Endothelial cell of umbilical vein (primary cell): ENCODE results near the gene ATP6V1F. TPM values are rescaled to one million over a fixed set of nuclear protein-coding genes. Genes with fewer than 3 reads are reported as not detected.

ENCODE experiments used
- BruUV-seq: library from RNA; stranded (reverse); fragments of 400-500 nt; replicated peaks from 2 replicates; lab custom pipeline; 2021; lab: Mats Ljungman, UMichigan
- CTCF ChIA-PET: fragments of 300-600, 350-600 bp; sonication (Branson Sonifier 250); formaldehyde crosslinking; loops from one replicate; lab custom pipeline; 2021; ENCODE audit warnings: antibody characterized with exemption, inconsistent platforms; lab: Charles Lee
- POLR2A ChIA-PET: fragments of 300-600, 350-600 bp; sonication (Branson Sonifier 250); formaldehyde crosslinking; loops from one replicate; lab custom pipeline; 2021; ENCODE audit warnings: antibody characterized with exemption, inconsistent platforms; lab: Charles Lee
- DNase-seq: peaks from one replicate; pipeline ENCODE4 v3.0.0-alpha.2; 2011; ENCODE audit warnings: low read depth, low spot score
- FAIRE-seq: peaks from 2 replicates; lab custom pipeline; 2011; peaks lifted over from hg19 to GRCh38; lab: Jason Lieb, UNC
- H2AFZ ChIP-seq: 2 replicates; pipeline ENCODE4 v1.6.0; 2012; ENCODE audit warnings: low read depth, low read length, control low read depth, inconsistent platforms
- H3K27ac ChIP-seq: 2 replicates; pipeline ENCODE4 v1.5.1; 2011; ENCODE audit warnings: low read depth, mild to moderate bottlenecking, control low read depth, low read length, moderate library complexity; ENCODE audit not compliant: insufficient read depth
- H3K27me3 ChIP-seq, 2 experiments: 2 replicates each; pipeline versions ENCODE4 v1.6.0 to v1.6.1; 2011; ENCODE audit warnings: low read length in 2 of 2, mixed read lengths in 1 of 2; ENCODE audit not compliant: control insufficient read depth in 2 of 2, insufficient read depth in 2 of 2
- H3K36me3 ChIP-seq, 2 experiments: 2 replicates in 1 of 2; 3 replicates in 1 of 2; pipeline ENCODE4 v1.5.1; 2011; ENCODE audit warnings: low read length in 2 of 2, mild to moderate bottlenecking in 1 of 2, moderate library complexity in 1 of 2; ENCODE audit not compliant: control insufficient read depth in 2 of 2, insufficient read depth in 2 of 2; ENCODE audit errors: extremely low read depth in 1 of 2
- H3K4me1 ChIP-seq: 3 replicates; pipeline ENCODE4 v1.5.1; 2011; ENCODE audit warnings: mild to moderate bottlenecking, low read length; ENCODE audit not compliant: control insufficient read depth, insufficient read depth; ENCODE audit errors: extremely low read depth
- H3K4me2 ChIP-seq: 2 replicates; pipeline ENCODE4 v1.6.1; 2011; ENCODE audit warnings: low read length, control low read depth, mixed read lengths; ENCODE audit not compliant: insufficient read depth
- H3K4me3 ChIP-seq, 3 experiments: fragments of 200-600 bp in 1 of 3; sonication (generic), shearing (Covaris generic) in 1 of 3; replicated peaks in 1 of 3; 2 replicates each; pipeline ENCODE4 v1.5.1; 2011 to 2016; ENCODE audit warnings: control low read depth in 3 of 3, low read length in 3 of 3, mild to moderate bottlenecking in 2 of 3, inconsistent platforms in 1 of 3, low read depth in 1 of 3, moderate library complexity in 1 of 3; ENCODE audit not compliant: insufficient read depth in 1 of 3
- H3K79me2 ChIP-seq: 2 replicates; pipeline ENCODE4 v1.6.0; 2012; ENCODE audit warnings: low read length, inconsistent platforms; ENCODE audit not compliant: control insufficient read depth, insufficient read depth
- H3K9ac ChIP-seq: replicated peaks from 2 replicates; pipeline ENCODE3; 2011; ENCODE audit warnings: low read length, control low read depth; ENCODE audit not compliant: insufficient read depth; ENCODE audit errors: extremely low read depth
- H3K9me1 ChIP-seq: replicated peaks from 3 replicates; pipeline ENCODE4 v1.6.0; 2011; ENCODE audit warnings: mild to moderate bottlenecking, low read length; ENCODE audit not compliant: control insufficient read depth, insufficient read depth; ENCODE audit errors: extremely low read depth
- H3K9me3 ChIP-seq: replicated peaks from 2 replicates; pipeline ENCODE4 v1.5.1; 2012; ENCODE audit warnings: low read length, inconsistent platforms; ENCODE audit not compliant: control insufficient read depth, insufficient read depth
- H4K20me1 ChIP-seq: replicated peaks from 2 replicates; pipeline ENCODE3; 2011; ENCODE audit warnings: mild to moderate bottlenecking, low read length; ENCODE audit not compliant: control insufficient read depth, insufficient read depth; ENCODE audit errors: extremely low read depth
- EZH2 ChIP-seq: IDR thresholded peaks from 2 replicates; pipeline ENCODE4 v1.6.1; 2012; ENCODE audit warnings: borderline replicate concordance, low read depth, mild to moderate bottlenecking, moderate library complexity, low read length, inconsistent platforms; ENCODE audit not compliant: severe bottlenecking
- FOS ChIP-seq: IDR thresholded peaks from 2 replicates; pipeline ENCODE4 v1.6.1; 2011; ENCODE audit warnings: mild to moderate bottlenecking, low read length, moderate library complexity, borderline replicate concordance; ENCODE audit not compliant: insufficient read depth
- MYC ChIP-seq: IDR thresholded peaks from one replicate; pipeline ENCODE4 v1.6.1; 2011; ENCODE audit warnings: mild to moderate bottlenecking, low read depth, low read length
- dilution Hi-C: fragments of 300-500 bp; cut with MboI; formaldehyde crosslinking; loops from one replicate; pipeline ENCODE4 v1.15.0; 2019; ENCODE audit warnings: low sequenced_read_pairs; ENCODE audit not compliant: extremely low pct_ligation_motif_present
- intact Hi-C: fragments of 100-400 bp; cut with micrococcal nuclease; formaldehyde crosslinking; loops from one replicate; pipeline ENCODE4 v1.10.0; 2022
- polyA plus RNA-seq, 4 experiments: library from polyadenylated mRNA; depleted of rRNA in 3 of 4; stranded (reverse) in 3 of 4; unstranded in 1 of 4; fragments of >200 nt; gene quantifications; 2 replicates each; pipeline versions ENCODE4 v1.2.1 to v1.2.3, GENCODE V29; 2011 to 2012; ENCODE audit warnings: missing spikeins in 1 of 4
- total RNA-seq: library from RNA; stranded (reverse); gene quantifications from 2 replicates; pipeline ENCODE4 v1.2.3, GENCODE V29; 2021

Gene ATP6V1F
- total and polyA plus RNA-seq, 2 donors (not counting 3 experiments of a cell fraction or from before 2014, with no cell fraction given), result 156 to 360 TPM

GRCh38 chr7:128827248-128827958 is 35.3 kb upstream of the ATP6V1F start:
- Histone ChIP-seq H3K4me2 (no peak overlapping the region), H3K9ac (no peak overlapping the region), H3K9me3 (no peaks in the 10 kb centered on the region), H2AFZ (no peak overlapping the region), H3K27ac (no peak overlapping the region), H3K27me3 (peaks cover 1 to 2% of the 10 kb centered on the region in 2 experiments), H3K9me1 (no peaks in the 10 kb centered on the region), H3K36me3 (no peaks in the 10 kb centered on the region), H3K4me3 (no peak overlapping the region), H3K4me1 (peaks cover 27% of the 10 kb centered on the region), H3K79me2 (peaks cover 20% of the 10 kb centered on the region), H4K20me1 (no peaks in the 10 kb centered on the region)
- intact Hi-C loops, result loop anchor here (5.0 kb wide), 1 partner anchor 1315 kb away; no protein-coding TSS in a partner anchor
- dilution Hi-C loops, result no loop called here
- ChIA-PET POLR2A (no interaction called here), CTCF (interaction anchor here (1.4 to 3.0 kb wide), 3 partner anchors 8 to 56 kb away, joined by 5 to 12 read pairs (median 5); no protein-coding TSS in a partner anchor)
- peak; percentile 14 for DNase-seq
- TF ChIP-seq EZH2 (no peak), FOS (peak; percentile 48)
- no TSS peak for BruUV-seq
- no peak for FAIRE-seq

- Histone ChIP-seq H3K36me3 (no peaks in the 10 kb centered on the region), H2AFZ (no peak overlapping the region), H3K9me3 (no peaks in the 10 kb centered on the region), H3K9me1 (no peaks in the 10 kb centered on the region), H3K27ac (no peak overlapping the region), H3K79me2 (peaks cover 26% of the 10 kb centered on the region), H3K27me3 (peaks cover 1 to 2% of the 10 kb centered on the region in 2 experiments), H4K20me1 (no peaks in the 10 kb centered on the region), H3K4me3 (no peak overlapping the region), H3K9ac (no peak overlapping the region), H3K4me2 (no peak overlapping the region), H3K4me1 (peaks cover 35% of the 10 kb centered on the region)
- no peak for DNase-seq
- POLR2A ChIA-PET, result interaction anchor here (0.7 kb wide), 1 partner anchor 34 kb away, joined by 6 read pairs; the partner anchor contains the start of gene ATP6V1F
- no peak for TF ChIP-seq MYC
- BruUV-seq, result no TSS peak
- dilution Hi-C loops (no loop called here), intact Hi-C loops (loop anchor here (5.0 kb wide), 1 partner anchor 1314 kb away; no protein-coding TSS in a partner anchor)
- CTCF ChIA-PET, result interaction anchor here (1.4 to 3.0 kb wide), 3 partner anchors 9 to 55 kb away, joined by 5 to 12 read pairs (median 5); no protein-coding TSS in a partner anchor
- no peak for FAIRE-seq
Observed at GRCh38 chr7:128827971-128828711, 34.5 kb upstream of the ATP6V1F start.
